Measurements from ENCODE around the gene SPOCD1.

DNA sequence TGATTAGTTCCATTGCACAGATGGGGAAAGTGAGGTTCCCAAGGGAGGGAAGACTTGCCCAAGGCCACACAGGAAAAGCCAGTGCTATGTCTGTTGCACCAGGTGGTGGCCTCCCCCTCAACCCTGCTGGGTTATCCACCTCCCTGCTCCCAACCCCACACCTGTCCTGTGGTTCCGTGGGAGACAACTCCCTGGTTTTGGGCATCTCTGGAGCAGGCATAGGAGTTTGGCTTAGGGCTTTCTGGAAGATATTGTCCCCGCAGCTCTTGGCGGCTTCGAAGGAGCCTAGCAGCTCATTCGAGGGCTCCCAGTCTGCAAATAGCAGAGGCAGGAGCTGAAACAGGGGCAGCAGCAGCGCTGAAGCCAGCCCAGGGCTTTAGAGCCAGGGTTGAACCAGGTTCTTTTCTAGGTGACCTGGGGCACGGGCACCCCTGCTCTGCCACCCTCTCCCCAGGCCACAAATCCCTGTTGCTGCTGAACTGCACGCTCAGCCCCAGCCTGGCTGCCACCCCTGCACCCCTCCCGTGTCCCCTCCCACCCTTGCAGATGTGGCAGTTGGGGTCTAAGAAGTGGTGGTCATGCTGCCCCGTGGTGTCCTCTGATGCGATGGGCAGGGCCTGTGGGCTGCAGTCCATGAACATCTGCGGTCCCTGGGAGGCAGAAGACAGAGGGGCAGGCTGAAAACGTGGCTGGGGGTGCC, 22.1 kb downstream of the SPOCD1 start:
- TF ChIP-seq POLR2AphosphoS5 (IDR thresholded peaks at IDR 0.05; ENCODE audit: low read depth, low read length), result no peak
- TF ChIP-seq POLR2A (IDR thresholded peaks at IDR 0.05; ENCODE audit: low read depth, low read length), result no peak
- TF ChIP-seq TAF1 (IDR thresholded peaks at IDR 0.05; ENCODE audit: borderline replicate concordance, low read depth, low read length), result no peak
